ENCODE results near the gene LAMA5.

LAMA5 gene

DNA sequence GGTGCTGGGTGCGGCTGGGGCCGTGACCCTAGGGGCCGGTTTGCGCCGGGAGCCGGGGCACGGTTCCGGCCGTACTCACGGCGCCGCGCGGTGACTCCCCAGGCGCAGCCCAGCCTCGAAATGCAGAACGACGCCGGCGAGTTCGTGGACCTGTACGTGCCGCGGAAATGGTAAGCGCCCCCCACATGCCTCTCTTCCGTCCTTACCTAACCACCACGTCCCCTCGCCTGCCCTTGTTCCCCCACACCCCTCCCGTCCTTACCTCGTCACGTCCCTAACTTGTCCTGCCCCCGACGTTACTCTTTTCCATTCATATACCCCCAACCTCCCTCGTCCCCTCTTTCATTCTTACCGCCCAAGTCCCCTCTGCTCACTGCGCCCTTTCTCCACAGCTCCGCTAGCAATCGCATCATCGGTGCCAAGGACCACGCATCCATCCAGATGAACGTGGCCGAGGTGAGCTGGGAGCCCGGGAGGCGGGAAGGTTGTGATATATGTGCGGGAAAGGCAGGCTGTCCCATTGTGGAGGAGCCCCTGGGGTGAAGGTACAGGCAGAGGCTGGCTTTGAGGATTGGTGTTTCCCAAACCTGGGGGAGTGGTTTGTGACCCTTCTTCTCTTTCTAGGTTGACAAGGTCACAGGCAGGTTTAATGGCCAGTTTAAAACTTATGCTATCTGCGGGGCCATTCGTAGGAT lies 20.3 kb upstream of the LAMA5 start:
- TF ChIP-seq, protein P1, sequence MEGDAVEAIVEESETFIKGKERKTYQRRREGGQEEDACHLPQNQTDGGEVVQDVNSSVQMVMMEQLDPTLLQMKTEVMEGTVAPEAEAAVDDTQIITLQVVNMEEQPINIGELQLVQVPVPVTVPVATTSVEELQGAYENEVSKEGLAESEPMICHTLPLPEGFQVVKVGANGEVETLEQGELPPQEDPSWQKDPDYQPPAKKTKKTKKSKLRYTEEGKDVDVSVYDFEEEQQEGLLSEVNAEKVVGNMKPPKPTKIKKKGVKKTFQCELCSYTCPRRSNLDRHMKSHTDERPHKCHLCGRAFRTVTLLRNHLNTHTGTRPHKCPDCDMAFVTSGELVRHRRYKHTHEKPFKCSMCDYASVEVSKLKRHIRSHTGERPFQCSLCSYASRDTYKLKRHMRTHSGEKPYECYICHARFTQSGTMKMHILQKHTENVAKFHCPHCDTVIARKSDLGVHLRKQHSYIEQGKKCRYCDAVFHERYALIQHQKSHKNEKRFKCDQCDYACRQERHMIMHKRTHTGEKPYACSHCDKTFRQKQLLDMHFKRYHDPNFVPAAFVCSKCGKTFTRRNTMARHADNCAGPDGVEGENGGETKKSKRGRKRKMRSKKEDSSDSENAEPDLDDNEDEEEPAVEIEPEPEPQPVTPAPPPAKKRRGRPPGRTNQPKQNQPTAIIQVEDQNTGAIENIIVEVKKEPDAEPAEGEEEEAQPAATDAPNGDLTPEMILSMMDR (conservative IDR thresholded peaks at IDR 0.05; ENCODE audit: low read length) = no peak
- peak overlapping the region; percentile 97 for H3K4me3 ChIP-seq (ENCODE audit: low read length)
- DNase-seq (ENCODE audit: low read depth) = no peak

DNA sequence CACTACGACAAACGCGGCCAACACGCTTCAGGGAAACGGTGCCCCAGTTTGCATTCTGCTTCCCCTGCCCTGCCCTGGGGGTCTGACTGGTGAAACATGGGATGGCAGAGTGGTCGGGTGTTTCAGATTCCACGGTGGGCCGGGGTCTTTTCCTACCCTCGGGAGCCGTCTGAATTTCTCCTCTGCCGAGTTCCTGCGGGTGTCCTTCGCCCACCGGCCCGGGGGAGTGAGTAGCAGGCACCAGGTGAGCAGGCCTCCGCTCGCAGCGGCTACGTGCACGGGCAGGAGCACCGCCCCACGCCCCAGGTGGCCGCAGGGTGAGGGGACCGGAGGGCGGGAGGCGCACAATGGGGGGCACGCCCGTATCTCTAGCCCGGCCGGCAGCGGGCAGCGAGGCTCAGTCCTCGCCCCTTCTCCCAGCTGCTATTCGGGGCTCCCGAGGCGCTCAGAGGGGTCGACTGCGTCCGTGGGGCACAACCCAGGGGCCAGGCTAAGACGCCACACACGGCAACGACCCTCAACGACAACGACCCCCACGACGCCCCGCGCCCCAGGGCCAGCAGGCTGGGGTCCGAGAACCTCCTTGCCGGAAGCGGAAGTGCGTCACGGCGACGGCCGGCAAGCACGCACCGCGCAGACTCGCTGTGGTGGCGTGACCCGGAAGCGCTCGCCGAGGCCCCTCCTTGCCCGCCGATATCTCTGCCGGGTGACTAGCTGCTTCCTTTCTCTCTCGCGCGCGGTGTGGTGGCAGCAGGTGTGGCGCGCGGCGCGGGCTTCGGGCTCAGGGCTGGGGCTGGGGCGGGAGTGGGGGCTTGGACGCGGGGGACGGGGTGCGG lies 19.5 kb upstream of the LAMA5 start, which contains the start of gene RPS21:
RPS21 (plus strand) TSS at position 721 of the 836 bp plus-strand sequence. CDS start 236 bp downstream, outside the sequence.
- H3K4me3 ChIP-seq (ENCODE audit: low read length) = peak within 1 kb of the TSS; percentile 97
- TF ChIP-seq, protein P1 (conservative IDR thresholded peaks at IDR 0.05; ENCODE audit: low read length) = no peak
- peak; percentile 85 for DNase-seq (ENCODE audit: low read depth)

DNA sequence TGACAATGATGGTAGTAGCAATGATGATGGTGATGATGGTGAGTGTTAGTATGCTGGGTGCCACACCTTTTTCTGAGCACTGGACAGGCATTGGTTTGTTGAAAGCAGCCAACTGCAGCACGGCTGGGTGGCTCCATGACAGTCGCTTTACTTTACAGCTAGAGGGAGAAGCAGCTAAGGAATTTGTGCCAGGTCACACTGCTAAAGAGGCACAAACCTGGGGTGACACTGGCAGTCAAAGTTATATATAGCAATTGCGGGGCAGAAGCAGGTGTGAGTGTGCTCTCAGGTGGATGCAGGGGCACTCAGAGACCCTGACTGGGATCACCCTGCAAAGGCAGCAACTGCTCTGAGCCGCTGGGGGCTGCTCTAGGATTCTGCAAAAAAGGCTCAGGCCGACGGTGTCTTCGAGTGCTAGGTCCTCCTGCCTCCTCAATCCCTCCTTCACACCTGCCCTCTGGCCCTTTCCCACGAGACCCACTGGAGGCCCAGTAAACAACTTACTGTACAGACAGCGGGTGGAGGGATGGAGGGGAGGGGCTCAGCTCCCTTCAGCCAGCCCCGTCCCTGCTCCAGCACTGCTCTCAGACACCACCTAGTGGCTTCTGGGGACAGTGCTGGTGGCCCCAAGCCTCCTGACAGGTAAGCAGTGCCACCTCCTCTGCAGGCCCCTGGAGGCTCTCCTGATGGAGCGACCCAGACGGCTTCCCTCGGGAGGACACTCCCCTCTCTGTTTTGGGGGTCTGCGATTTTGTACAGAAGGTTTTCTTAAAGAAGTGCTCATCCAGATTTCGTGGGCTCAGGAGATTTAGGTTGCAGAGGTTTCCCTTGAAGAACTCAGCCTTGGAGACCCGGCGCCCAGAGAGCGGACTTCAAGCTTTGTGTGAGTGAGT lies 15.4 kb upstream of the LAMA5 start:
- H3K4me3 ChIP-seq (ENCODE audit: low read length) = no peak overlapping the region
- TF ChIP-seq, protein P1 (conservative IDR thresholded peaks at IDR 0.05; ENCODE audit: low read length) = peak; percentile 78
- DNase-seq (ENCODE audit: low read depth) = peak; percentile 58

DNA sequence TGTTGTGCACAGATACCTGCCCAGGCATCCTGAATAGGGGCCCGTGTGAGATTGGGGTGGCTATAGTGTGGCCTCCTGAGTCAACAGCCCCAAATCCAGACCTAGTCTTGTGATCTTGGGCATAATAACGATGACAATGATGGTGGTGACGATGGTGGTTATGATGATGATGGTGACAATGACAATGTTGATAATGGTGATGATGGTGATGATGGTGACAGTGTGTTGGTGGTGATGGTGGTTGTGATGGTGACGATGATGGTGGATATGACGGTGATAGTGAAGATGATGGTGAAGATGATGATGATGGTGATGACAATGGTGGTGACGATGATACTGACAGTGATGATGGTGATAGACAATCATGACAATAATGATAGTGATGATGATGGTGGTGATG lies 14.7 kb upstream of the LAMA5 start:
- DNase-seq (ENCODE audit: low read depth) = no peak
- no peak overlapping the region for H3K4me3 ChIP-seq (ENCODE audit: low read length)
- TF ChIP-seq, protein P1 (conservative IDR thresholded peaks at IDR 0.05; ENCODE audit: low read length) = no peak

DNA sequence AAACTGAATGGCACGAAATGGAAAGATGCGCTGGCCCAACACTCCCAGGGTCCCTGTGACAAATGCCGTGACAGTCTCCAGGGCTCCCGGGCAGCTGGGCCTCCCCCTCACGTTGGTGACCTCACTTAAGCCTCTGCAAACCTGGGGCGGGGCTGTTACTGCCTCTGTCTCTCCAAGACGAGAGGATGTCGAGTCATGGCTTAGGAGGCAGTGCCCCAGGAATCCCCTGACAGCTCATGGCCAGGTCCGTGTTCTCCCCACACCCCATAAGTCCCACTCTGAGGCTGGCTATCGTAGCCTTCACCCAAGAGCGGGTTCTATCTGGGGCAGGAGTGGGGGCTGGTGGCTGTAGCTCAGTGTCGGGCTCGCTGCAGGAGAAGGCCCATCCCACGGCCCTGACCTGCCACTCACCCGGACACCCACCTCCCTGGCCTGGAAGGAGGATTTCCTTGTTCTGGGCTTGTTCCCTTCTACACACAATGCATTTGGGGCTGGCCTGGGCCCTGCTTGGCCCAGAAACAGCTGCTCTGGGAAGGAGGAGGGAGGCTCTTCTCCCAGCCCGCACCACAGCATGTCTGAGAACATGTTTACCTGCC lies 14.2 kb upstream of the LAMA5 start:
- DNase-seq (ENCODE audit: low read depth) = no peak
- TF ChIP-seq, protein P1 (conservative IDR thresholded peaks at IDR 0.05; ENCODE audit: low read length) = no peak

DNA sequence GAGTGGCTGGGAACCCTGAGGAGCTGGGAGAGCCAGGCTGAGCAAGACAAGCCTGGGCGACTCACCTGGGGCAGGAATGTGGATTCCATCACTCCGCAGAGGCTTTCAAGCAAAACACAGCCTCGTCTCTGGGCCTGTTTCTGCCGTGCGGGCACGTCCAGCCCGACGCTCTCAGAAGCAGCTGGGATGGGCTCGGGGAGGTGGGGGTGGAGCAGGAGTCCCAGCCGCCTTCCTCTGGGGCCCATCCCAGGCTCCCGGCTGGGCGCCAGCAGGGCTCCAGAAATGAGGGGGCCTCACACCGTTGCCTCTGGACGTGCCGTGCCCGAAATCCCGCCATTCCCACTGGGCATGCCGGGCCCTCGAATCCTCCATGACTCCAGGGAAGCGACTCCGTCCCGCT lies 11.1 kb upstream of the LAMA5 start:
- TF ChIP-seq, protein P1 (conservative IDR thresholded peaks at IDR 0.05; ENCODE audit: low read length) = no peak
- no peak overlapping the region for H3K4me3 ChIP-seq (ENCODE audit: low read length)
- DNase-seq (ENCODE audit: low read depth) = no peak

More for the DNA sequence above, 14.2 kb upstream of the LAMA5 start:
- H3K4me3 ChIP-seq (ENCODE audit: low read length) = no peak overlapping the region
